Measurements from ENCODE around the gene ELAVL2. TPM values are rescaled to one million over a fixed set of nuclear protein-coding genes. Genes with fewer than 3 reads are reported as not detected.

The ELAVL2 gene
- total RNA-seq, 1 experiment from 2014 or later, result not detected

DNA sequence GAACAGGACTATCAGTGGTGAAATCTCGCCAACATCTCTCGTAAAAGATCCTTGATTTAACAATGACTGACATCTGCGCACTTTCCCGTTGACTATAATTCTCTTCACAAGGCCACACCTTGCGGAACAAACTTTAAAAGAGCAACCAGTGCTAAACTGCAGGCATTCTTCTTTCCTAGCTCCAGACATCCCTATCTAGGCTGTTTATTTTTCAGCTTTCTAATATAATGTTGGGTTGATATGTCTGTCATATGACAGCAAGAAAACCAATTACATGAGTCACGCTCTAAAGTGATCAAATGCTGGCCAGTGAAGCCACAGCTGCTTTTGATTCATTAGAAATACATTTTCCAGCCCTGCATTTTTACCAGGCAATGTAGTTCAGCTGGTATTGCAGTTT is 162.5 kb downstream of the ELAVL2 start:
- intact Hi-C loops (cut with micrococcal nuclease; ENCODE audit: unreplicated experiment), result no loop called here
- Histone ChIP-seq H3K27ac (ENCODE audit: low read length) (no peak overlapping the region), H3K36me3 (ENCODE audit: control insufficient read depth, insufficient read depth, low read length) (no peaks in the 10 kb centered on the region)

GRCh38 chr9:23663125-23663524 is 162.9 kb downstream of the ELAVL2 start:
- ChIA-PET CTCF (no interaction called here), POLR2A (no interaction called here)
- in situ Hi-C loops (cut with HindIII; ENCODE audit: low pct_unique_long_range_greater_than_20kb, low sequenced_read_pairs), result no loop called here
- Histone ChIP-seq H3K27ac (ENCODE audit: low read length) (no peak overlapping the region), H3K4me3 (ENCODE audit: low read depth in 2 of 2, low read length in 2 of 2) (no peak overlapping the region), H3K4me1 (ENCODE audit: control insufficient read depth, insufficient read depth, low read length) (no peaks in the 10 kb centered on the region), H3K27me3 (ENCODE audit: control insufficient read depth, insufficient read depth, low read length) (no peaks in the 10 kb centered on the region), H3K9me3 (ENCODE audit: control insufficient read depth, insufficient read depth, low read depth, low read length) (no peaks in the 10 kb centered on the region), H3K36me3 (ENCODE audit: control insufficient read depth, insufficient read depth, low read length) (no peaks in the 10 kb centered on the region)
- intact Hi-C loops (cut with micrococcal nuclease; ENCODE audit: unreplicated experiment), result no loop called here
- no TSS peak for BruUV-seq (replicated peaks)
- ATAC-seq, result no peak
- TF ChIP-seq REST (IDR thresholded peaks at IDR 0.05; ENCODE audit: insufficient read depth in 1 of 2, low read depth in 2 of 2, low read length in 1 of 2), result no peak
- no peak for TF ChIP-seq POLR2AphosphoS5 (IDR thresholded peaks at IDR 0.05; ENCODE audit: low read depth, low read length)
- no peak for TF ChIP-seq TCF7L2 (IDR thresholded peaks at IDR 0.05; ENCODE audit: low read depth, low read length)
- TF ChIP-seq CTCF (IDR thresholded peaks at IDR 0.05), result no peak
- no peak for TF ChIP-seq SIN3A (IDR thresholded peaks at IDR 0.05; ENCODE audit: borderline replicate concordance, insufficient read depth, low read depth, low read length)
- DNase-seq (ENCODE audit: low read depth, low spot score), result no peak

More for the DNA sequence above, 162.5 kb downstream of the ELAVL2 start:
- TF ChIP-seq CTCF (IDR thresholded peaks at IDR 0.05) (no peak), TCF7L2 (IDR thresholded peaks at IDR 0.05; ENCODE audit: low read depth, low read length) (no peak), REST (IDR thresholded peaks at IDR 0.05; ENCODE audit: insufficient read depth in 1 of 2, low read depth in 2 of 2, low read length in 1 of 2) (no peak), SIN3A (IDR thresholded peaks at IDR 0.05; ENCODE audit: borderline replicate concordance, insufficient read depth, low read depth, low read length) (no peak), POLR2AphosphoS5 (IDR thresholded peaks at IDR 0.05; ENCODE audit: low read depth, low read length) (no peak)
- no peak overlapping the region for H3K4me3 ChIP-seq (ENCODE audit: low read depth in 2 of 2, low read length in 2 of 2)
- ChIA-PET POLR2A (no interaction called here), CTCF (no interaction called here)
- H3K27me3 ChIP-seq (ENCODE audit: control insufficient read depth, insufficient read depth, low read length), result no peaks in the 10 kb centered on the region
- DNase-seq (ENCODE audit: low read depth, low spot score) (no peak), ATAC-seq (no peak)
- H3K4me1 ChIP-seq (ENCODE audit: control insufficient read depth, insufficient read depth, low read length), result no peaks in the 10 kb centered on the region
- no TSS peak for BruUV-seq (replicated peaks)
- no peaks in the 10 kb centered on the region for H3K9me3 ChIP-seq (ENCODE audit: control insufficient read depth, insufficient read depth, low read depth, low read length)
- in situ Hi-C loops (cut with HindIII; ENCODE audit: low pct_unique_long_range_greater_than_20kb, low sequenced_read_pairs), result no loop called here

Measured in Panc1 (cell line).